Common myeloid progenitor, CD34-positive (primary cell): ENCODE results near the gene AKAP13.

Experiments used
- CTCF ChIA-PET: fragments of 350-600 bp; sonication (Branson Sonifier 250); formaldehyde crosslinking; loops from one replicate; lab custom pipeline; 2021; ENCODE audit warnings: antibody characterized with exemption; lab: Charles Lee
- POLR2A ChIA-PET: fragments of 350-600 bp; sonication (Branson Sonifier 250); formaldehyde crosslinking; loops from one replicate; lab custom pipeline; 2021; ENCODE audit warnings: antibody characterized with exemption; lab: Charles Lee
- DNase-seq, 3 donors: peaks; one replicate each; pipeline versions ENCODE4 v3.0.0 to v3.0.0-alpha.2; 2013
- H3K27ac ChIP-seq, 2 experiments: 1 replicate in 1 of 2; 2 replicates in 1 of 2; pipeline ENCODE4 v1.7.0; 2013; ENCODE audit warnings: inconsistent platforms in 2 of 2, low read length in 2 of 2, mild to moderate bottlenecking in 2 of 2, low read depth in 1 of 2, moderate library complexity in 1 of 2; ENCODE audit not compliant: severe bottlenecking in 2 of 2, insufficient read depth in 1 of 2, poor library complexity in 1 of 2
- H3K27me3 ChIP-seq, 5 experiments: replicated peaks in 2 of 5; 1 replicate in 3 of 5; 2 replicates in 2 of 5; pipeline versions ENCODE4 v1.6.1 to v1.7.0; 2013; ENCODE audit warnings: low read length in 4 of 5, mild to moderate bottlenecking in 2 of 5, moderate library complexity in 2 of 5, inconsistent platforms in 1 of 5; ENCODE audit not compliant: insufficient read depth in 5 of 5, control insufficient read depth in 4 of 5
- H3K36me3 ChIP-seq, 4 experiments: 1 replicate in 2 of 4; 2 replicates in 2 of 4; pipeline versions ENCODE4 v1.6.1 to v1.7.0; 2013; ENCODE audit warnings: low read length in 3 of 4, control low read depth in 1 of 4, mild to moderate bottlenecking in 1 of 4; ENCODE audit not compliant: control insufficient read depth in 4 of 4, insufficient read depth in 4 of 4
- H3K4me1 ChIP-seq, 4 experiments: 1 replicate in 3 of 4; 2 replicates in 1 of 4; pipeline versions ENCODE4 v1.6.1 to v1.7.1; 2013; ENCODE audit warnings: low read length in 3 of 4, mild to moderate bottlenecking in 3 of 4, control low read depth in 1 of 4, inconsistent platforms in 1 of 4, moderate library complexity in 1 of 4; ENCODE audit not compliant: control insufficient read depth in 4 of 4, insufficient read depth in 4 of 4; ENCODE audit errors: control extremely low read depth in 1 of 4
- H3K4me3 ChIP-seq, 7 experiments: 1 replicate in 4 of 7; 2 replicates in 3 of 7; pipeline versions ENCODE4 v1.5.1 to v1.7.0; 2013; ENCODE audit warnings: mild to moderate bottlenecking in 7 of 7, low read length in 6 of 7, moderate library complexity in 6 of 7, inconsistent platforms in 2 of 7, low read depth in 2 of 7, control low read depth in 1 of 7; ENCODE audit not compliant: insufficient read depth in 4 of 7, control insufficient read depth in 1 of 7; ENCODE audit errors: extremely low read depth in 1 of 7
- H3K9me3 ChIP-seq, 5 experiments: 1 replicate in 4 of 5; 2 replicates in 1 of 5; pipeline versions ENCODE4 v1.6.1 to v1.7.1; 2013; ENCODE audit warnings: low read length in 4 of 5, mild to moderate bottlenecking in 2 of 5, inconsistent platforms in 1 of 5, low read depth in 1 of 5, moderate library complexity in 1 of 5; ENCODE audit not compliant: control insufficient read depth in 4 of 5, insufficient read depth in 2 of 5; ENCODE audit errors: control extremely low read depth in 1 of 5
- WGBS: methylation state at CpG from one replicate; pipeline ENCODE4 v1.1.5; 2013; ENCODE audit not compliant: insufficient coverage; 5-methylcytosine and 5-hydroxymethylcytosine counted together

AKAP13 gene

GRCh38 chr15:85580879-85581278, 200.5 kb downstream of the AKAP13 start:
- H3K4me1 ChIP-seq: peaks cover 48 to 72% (median 68%) of the 10 kb centered on the region in 4 experiments
- 28% methylated on average over 3 of the region's 3 CpGs for WGBS
- ChIA-PET CTCF (interaction anchor here (0.9 to 3.3 kb wide), 10 partner anchors 10 to 84 kb away, joined by 3 to 16 read pairs (median 5); no protein-coding TSS in a partner anchor), POLR2A (interaction anchor here (1.4 kb wide), 1 partner anchor 11 kb away, joined by 4 read pairs; no protein-coding TSS in a partner anchor)
- H3K27me3 ChIP-seq: no peaks in the 10 kb centered on the region
- H3K36me3 ChIP-seq: peaks cover 0 to 10% (median 2%) of the 10 kb centered on the region in 4 experiments
- H3K9me3 ChIP-seq: no peaks in the 10 kb centered on the region
- peak overlapping the region in 4 of 7 experiments; percentile 1 to 44 (median 26) for H3K4me3 ChIP-seq
- peak overlapping the region in 1 of 2 experiments; percentile 94 for H3K27ac ChIP-seq
- peak in 2 of 3 donors; percentile 87 to 91 for DNase-seq

DNA sequence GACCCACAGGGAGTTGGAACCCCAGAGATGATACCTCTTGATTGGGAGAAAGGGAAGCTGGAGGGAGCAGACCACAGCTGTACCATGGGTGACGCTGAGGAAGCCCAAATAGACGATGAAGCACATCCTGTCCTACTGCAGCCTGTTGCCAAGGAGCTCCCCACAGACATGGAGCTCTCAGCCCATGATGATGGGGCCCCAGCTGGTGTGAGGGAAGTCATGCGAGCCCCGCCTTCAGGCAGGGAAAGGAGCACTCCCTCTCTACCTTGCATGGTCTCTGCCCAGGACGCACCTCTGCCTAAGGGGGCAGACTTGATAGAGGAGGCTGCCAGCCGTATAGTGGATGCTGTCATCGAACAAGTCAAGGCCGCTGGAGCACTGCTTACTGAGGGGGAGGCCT, 201.1 kb downstream of the AKAP13 start:
- H3K4me3 ChIP-seq: peak overlapping the region in 4 of 7 experiments; percentile 30 to 88 (median 62)
- H3K27ac ChIP-seq: peak overlapping the region; percentile 90 to 94
- WGBS: 79% methylated on average over 6 of the region's 8 CpGs
- H3K9me3 ChIP-seq: no peaks in the 10 kb centered on the region
- ChIA-PET POLR2A (interaction anchor here (1.3 to 1.4 kb wide), 2 partner anchors 10 to 39 kb away, joined by 4 read pairs; no protein-coding TSS in a partner anchor), CTCF (interaction anchor here (1.0 to 3.3 kb wide), 11 partner anchors 9 to 84 kb away, joined by 3 to 16 read pairs (median 5); no protein-coding TSS in a partner anchor)
- H3K27me3 ChIP-seq: no peaks in the 10 kb centered on the region
- DNase-seq: peak; percentile 62 to 82 (median 82)
- H3K4me1 ChIP-seq: peaks cover 48 to 77% (median 68%) of the 10 kb centered on the region in 4 experiments
- peaks cover 0 to 10% (median 3%) of the 10 kb centered on the region in 4 experiments for H3K36me3 ChIP-seq

- Histone ChIP-seq H3K27ac (peak overlapping the region; percentile 90 to 94), H3K36me3 (peaks cover 0 to 14% (median 5%) of the 10 kb centered on the region in 4 experiments), H3K27me3 (no peaks in the 10 kb centered on the region), H3K4me3 (peak overlapping the region in 6 of 7 experiments; percentile 73 to 88 (median 78)), H3K9me3 (no peaks in the 10 kb centered on the region), H3K4me1 (peaks cover 48 to 77% (median 68%) of the 10 kb centered on the region in 4 experiments)
- POLR2A ChIA-PET: interaction anchor here (0.9 to 1.5 kb wide), 5 partner anchors 9 to 85 kb away, joined by 3 to 4 read pairs (median 4); no protein-coding TSS in a partner anchor
- CTCF ChIA-PET: interaction anchor here (1.0 to 3.3 kb wide), 16 partner anchors 8 to 94 kb away, joined by 3 to 16 read pairs (median 4); no protein-coding TSS in a partner anchor
- under 1% methylated on average over 9 of the region's 10 CpGs for WGBS
- DNase-seq: peak; percentile 96 to 99 (median 98)
Measured at GRCh38 chr15:85582131-85583079, 202.0 kb downstream of the AKAP13 start.

- Histone ChIP-seq H3K27ac (peak overlapping the region; percentile 90 to 94), H3K27me3 (no peaks in the 10 kb centered on the region), H3K4me3 (peak overlapping the region in 6 of 7 experiments; percentile 73 to 88 (median 78)), H3K9me3 (no peaks in the 10 kb centered on the region), H3K4me1 (peaks cover 48 to 80% (median 68%) of the 10 kb centered on the region in 4 experiments), H3K36me3 (peaks cover 0 to 21% (median 7%) of the 10 kb centered on the region in 4 experiments)
- POLR2A ChIA-PET: interaction anchor here (0.9 to 1.5 kb wide), 3 partner anchors 36 to 84 kb away, joined by 3 to 4 read pairs (median 4); no protein-coding TSS in a partner anchor
- DNase-seq: peak in 1 of 3 donors; percentile 51
- 14% methylated on average over 1 of the region's 4 CpGs for WGBS
- CTCF ChIA-PET: interaction anchor here (0.6 to 3.3 kb wide), 11 partner anchors 10 to 95 kb away, joined by 3 to 16 read pairs (median 4); no protein-coding TSS in a partner anchor
Measured at GRCh38 chr15:85583442-85583841, 203.0 kb downstream of the AKAP13 start.

- 0% methylated on average over 1 of the region's 3 CpGs for WGBS
- Histone ChIP-seq H3K36me3 (peaks cover under 1 to 21% (median 12%) of the 10 kb centered on the region in 4 experiments), H3K27ac (peak overlapping the region; percentile 36 to 94), H3K27me3 (no peaks in the 10 kb centered on the region), H3K4me3 (peak overlapping the region in 6 of 7 experiments; percentile 73 to 88 (median 78)), H3K9me3 (no peaks in the 10 kb centered on the region), H3K4me1 (peaks cover 48 to 79% (median 66%) of the 10 kb centered on the region in 4 experiments)
- DNase-seq: peak in 1 of 3 donors; percentile 50
- ChIA-PET POLR2A (no interaction called here), CTCF (interaction anchor here (0.6 to 2.0 kb wide), 2 partner anchors 41 to 64 kb away, joined by 4 to 7 read pairs; no protein-coding TSS in a partner anchor)
Measured at GRCh38 chr15:85583923-85584390, 203.6 kb downstream of the AKAP13 start.

DNA sequence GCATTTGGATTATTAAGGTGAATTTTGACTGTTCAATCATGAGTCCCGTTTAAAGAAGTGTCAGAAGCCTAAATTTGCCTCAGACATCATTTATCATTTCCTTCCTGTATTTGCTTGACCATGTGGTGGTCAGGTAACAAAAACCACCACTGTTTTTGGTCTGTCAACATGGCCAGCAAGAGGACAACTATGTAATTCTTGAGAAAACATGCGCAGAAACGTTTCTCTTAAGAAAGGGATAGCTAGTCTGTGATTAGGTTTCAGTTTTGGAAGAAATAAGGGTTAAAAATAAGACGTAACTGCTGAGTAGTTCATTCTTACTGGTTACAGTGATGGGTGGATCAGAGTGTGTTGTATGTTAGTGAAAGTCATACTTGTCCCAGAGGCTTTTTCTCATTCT, 204.5 kb downstream of the AKAP13 start:
- Histone ChIP-seq H3K9me3 (no peaks in the 10 kb centered on the region), H3K27ac (peak overlapping the region in 1 of 2 experiments; percentile 94), H3K4me3 (peak overlapping the region in 5 of 7 experiments; percentile 33 to 88 (median 74)), H3K36me3 (peaks cover 2 to 17% (median 11%) of the 10 kb centered on the region in 4 experiments), H3K4me1 (peaks cover 44 to 71% (median 57%) of the 10 kb centered on the region in 4 experiments), H3K27me3 (no peaks in the 10 kb centered on the region)
- DNase-seq: peak in 2 of 3 donors; percentile 43 to 49
- ChIA-PET POLR2A (no interaction called here), CTCF (interaction anchor here (0.7 to 1.5 kb wide), 2 partner anchors 28 to 33 kb away, joined by 3 to 6 read pairs; no protein-coding TSS in a partner anchor)
- WGBS: 41% methylated on average over 3 of the region's 4 CpGs
